ENCODE results near the gene EPHA6.
"Not testable (repeated sequence)": the region's sequence is repeated elsewhere in the genome, so short reads cannot be mapped to it uniquely, and the experiment has no call there.

EPHA6 gene

DNA sequence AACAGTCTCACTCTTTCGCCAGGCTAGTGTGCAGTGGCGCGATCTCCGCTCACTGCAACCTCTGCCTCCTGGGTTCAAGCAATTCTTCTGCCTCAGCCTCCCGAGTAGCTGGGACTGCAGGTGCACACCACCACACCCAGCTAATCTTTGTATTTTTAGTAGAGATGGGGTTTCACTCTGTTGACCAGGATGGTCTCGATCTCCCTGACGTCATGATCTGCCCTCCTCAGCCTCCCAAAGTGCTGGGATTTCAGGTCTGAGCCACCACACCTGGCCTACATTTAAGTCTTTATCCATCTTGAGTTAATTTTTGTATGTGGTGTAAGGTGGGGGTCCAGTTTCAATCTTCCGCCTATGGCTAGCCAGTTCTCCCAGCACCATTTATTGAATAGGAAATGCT lies 211.2 kb downstream of the EPHA6 start:
- not testable (repeated sequence) for DNase-seq (ENCODE audit: low read depth in 2 of 2)

GRCh38 chr3:97029972-97030371 lies 215.6 kb downstream of the EPHA6 start:
- no peak for DNase-seq (ENCODE audit: low read depth in 2 of 2)

GRCh38 chr3:97037294-97037943 lies 223.0 kb downstream of the EPHA6 start:
- DNase-seq (ENCODE audit: low read depth in 2 of 2), result no peak

- DNase-seq (ENCODE audit: low read depth in 2 of 2), result no peak
These were observed 229.0 kb downstream of the EPHA6 start for GRCh38 chr3:97043411-97043810.

GRCh38 chr3:97057365-97057764 lies 243.0 kb downstream of the EPHA6 start:
- no peak for DNase-seq (ENCODE audit: low read depth in 2 of 2)

GRCh38 chr3:97059168-97059567 lies 244.8 kb downstream of the EPHA6 start:
- DNase-seq (ENCODE audit: low read depth in 2 of 2), result no peak

DNA sequence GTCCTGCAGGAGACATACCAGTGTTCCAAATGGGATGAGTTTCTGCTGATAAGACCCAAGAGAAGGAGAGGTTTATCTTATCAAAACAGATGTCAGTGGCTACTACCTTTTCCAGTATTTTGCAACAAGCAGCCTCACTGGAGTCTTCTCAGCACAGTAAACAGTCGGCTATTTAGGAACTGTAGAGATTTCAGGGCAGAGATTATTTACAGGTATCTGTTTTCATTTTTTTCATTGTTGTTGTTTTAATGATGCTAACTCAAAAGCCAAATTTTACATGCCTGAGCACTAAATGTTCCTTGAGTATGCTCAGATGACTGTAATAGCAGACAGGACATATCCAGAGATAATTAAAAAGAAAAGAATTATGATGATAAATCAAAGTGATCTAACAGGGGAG lies 252.1 kb downstream of the EPHA6 start:
- no peak for DNase-seq (ENCODE audit: low read depth in 2 of 2)

- no peak for DNase-seq (ENCODE audit: low read depth in 2 of 2)
These were observed 255.9 kb downstream of the EPHA6 start for GRCh38 chr3:97070302-97070701.

- no peak for DNase-seq (ENCODE audit: low read depth in 2 of 2)
These were observed 260.2 kb downstream of the EPHA6 start for GRCh38 chr3:97074546-97074945.

GRCh38 chr3:97076673-97077072 lies 262.3 kb downstream of the EPHA6 start:
- DNase-seq (ENCODE audit: low read depth in 2 of 2), result no peak

DNA sequence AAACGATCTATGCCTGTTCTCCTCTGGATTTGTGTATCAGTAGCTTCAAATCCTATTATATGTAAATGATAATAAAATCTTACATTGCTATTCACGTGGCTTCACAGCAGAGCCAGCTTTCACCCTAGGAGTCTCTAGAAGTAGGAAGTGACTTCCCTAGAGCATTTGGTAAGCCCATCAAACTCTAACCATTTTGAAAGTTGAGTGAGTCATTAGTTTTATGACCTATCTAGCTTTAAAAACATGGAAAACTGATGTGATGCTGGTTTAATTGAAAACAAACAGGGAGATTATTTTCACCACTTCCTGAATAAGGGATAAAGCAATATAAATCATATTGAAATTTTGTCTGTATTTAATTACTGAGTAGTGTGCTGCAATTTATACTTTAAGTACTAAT lies 275.2 kb downstream of the EPHA6 start:
- no peak for DNase-seq (ENCODE audit: low read depth in 2 of 2)

DNA sequence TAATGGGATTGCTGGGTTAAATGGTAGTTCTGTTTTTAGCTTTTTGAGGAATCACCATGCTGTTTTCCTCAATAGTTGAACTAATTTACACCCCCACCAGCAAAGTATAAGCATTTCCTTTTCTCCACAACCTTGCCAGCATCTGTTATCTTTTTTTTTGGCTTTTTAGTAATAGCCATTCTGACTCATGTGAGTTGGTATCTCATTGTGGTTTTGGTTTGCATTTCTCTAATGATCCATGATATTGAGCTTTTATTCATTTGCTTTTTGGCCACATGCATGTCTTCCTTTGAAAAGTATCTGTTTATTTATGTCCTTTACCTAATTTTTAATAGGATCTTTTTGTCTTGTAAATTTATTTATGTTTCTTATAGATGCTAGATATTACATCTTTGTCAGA lies 288.2 kb downstream of the EPHA6 start:
- DNase-seq (ENCODE audit: low read depth in 2 of 2), result no peak

DNA sequence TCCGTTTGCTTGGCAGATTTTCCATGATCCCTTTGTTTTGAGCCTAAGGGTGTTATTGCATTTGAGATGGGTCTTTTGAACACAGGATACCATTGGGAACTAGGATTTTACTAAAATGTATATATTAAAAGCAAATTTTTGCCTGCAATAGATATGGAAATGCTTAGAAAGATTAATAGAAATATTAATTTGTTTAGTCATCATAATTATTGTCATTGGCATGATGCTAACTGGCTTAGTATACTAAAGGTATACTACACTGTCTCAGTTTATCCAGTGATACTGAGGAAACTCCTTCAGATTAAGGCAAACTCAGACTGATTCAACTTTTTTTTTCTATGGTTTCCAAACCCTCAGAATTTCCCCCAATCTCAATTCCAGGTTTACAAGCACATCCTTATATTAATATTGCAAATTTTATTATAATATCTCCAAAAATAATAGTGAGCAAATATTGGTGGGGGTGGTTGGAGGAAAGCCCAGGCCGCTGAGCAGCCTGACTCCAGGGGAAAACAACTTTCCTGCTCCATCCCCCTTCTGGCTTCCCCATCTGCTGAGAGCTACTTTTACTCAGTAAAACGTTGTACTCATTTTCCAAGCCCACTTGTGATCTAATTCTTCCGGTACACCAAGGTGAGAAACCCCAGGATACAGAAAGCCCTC lies 291.7 kb downstream of the EPHA6 start:
- DNase-seq (ENCODE audit: low read depth in 2 of 2), result no peak

DNA sequence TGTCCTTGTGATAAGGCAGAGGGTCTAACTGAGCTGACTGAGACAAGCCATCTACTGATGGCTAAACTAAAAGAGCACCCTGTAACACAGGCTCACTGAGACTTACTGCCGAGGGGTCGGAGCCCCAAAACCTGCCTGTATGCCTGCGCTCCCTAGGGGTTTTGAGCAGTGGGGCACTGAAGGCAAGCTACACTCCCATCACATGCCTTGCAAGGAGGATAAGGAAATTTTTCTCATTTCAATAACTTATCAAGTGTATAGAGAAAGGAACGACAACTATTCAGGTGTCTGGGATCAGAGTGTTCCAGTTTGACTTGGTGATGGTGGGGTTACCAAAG lies 292.2 kb downstream of the EPHA6 start:
- no peak for DNase-seq (ENCODE audit: low read depth in 2 of 2)

DNA sequence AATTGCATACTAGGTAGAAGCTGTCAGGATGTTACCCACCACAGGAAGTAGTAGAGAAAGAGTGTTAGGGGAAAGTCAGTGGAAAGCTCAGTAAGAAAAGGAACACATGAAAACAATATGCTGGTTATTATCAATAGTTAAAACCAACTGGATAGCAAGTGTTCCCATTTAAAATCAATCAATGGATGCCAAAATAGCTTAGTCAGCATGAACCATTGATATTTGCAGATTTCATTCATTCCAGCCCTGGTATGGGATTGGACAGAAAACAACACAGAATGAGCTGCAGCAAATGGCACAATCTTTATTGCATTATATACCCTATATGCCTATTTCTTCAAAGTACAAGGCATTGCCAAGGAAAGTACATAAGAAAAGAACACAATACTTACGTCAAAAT lies 293.7 kb downstream of the EPHA6 start:
- no peak for DNase-seq (ENCODE audit: low read depth in 2 of 2)

DNA sequence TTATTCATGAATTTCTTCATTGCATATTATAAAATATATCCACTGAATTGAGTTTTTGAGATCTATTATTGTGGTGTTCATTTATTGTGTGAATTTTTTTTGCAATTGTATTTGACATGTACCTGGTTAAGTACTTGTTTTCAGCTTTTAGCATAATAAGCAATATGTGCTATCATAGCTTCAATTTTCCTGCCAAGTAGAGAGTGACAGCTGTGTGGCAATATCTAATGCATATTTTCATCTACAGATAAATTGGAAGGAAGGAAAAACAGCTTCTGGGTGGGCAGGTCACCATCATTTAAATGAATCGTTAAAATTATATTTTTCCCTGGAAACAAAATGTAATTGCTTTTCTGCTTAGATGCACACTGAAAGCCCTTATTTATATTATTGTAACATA lies 296.9 kb downstream of the EPHA6 start:
- no peak for DNase-seq (ENCODE audit: low read depth in 2 of 2)

- no peak for DNase-seq (ENCODE audit: low read depth in 2 of 2)
These were observed 307.0 kb downstream of the EPHA6 start for GRCh38 chr3:97121386-97121785.

GRCh38 chr3:97125902-97126499 lies 311.6 kb downstream of the EPHA6 start:
- no peak for DNase-seq (ENCODE audit: low read depth in 2 of 2)

DNA sequence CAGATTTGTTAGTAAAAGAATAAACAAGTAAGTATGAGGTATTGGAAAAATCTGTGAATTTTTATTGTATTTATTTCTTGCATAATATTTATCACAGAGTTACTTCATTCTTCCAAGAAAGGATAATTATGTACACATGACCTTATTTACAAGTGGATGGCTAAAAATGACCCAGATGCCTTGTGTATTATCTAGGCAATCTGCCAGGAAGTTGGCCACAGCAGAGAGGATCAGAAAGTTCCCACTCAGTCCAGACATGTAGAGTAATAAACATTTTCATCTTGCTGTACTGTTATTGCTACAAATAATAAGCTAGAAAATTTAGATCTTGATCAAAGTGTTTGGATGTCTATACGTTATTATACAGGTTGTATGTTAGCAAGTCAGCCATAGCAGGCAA lies 317.1 kb downstream of the EPHA6 start:
- no peak for DNase-seq (ENCODE audit: low read depth in 2 of 2)

- DNase-seq (ENCODE audit: low read depth in 2 of 2), result no peak
These were observed 324.6 kb downstream of the EPHA6 start for GRCh38 chr3:97138914-97139541.

GRCh38 chr3:97148931-97149330 lies 334.5 kb downstream of the EPHA6 start:
- DNase-seq (ENCODE audit: low read depth in 2 of 2), result no peak

GRCh38 chr3:97161169-97161568 lies 346.8 kb downstream of the EPHA6 start:
- DNase-seq (ENCODE audit: low read depth in 2 of 2), result no peak

- no peak for DNase-seq (ENCODE audit: low read depth in 2 of 2)
These were observed 362.8 kb downstream of the EPHA6 start for GRCh38 chr3:97177242-97177641.
